HG02571 (cell line): Measurements from ENCODE around the gene THOC6.
"Not testable (repeated sequence)": the region's sequence is repeated elsewhere in the genome, so short reads cannot be mapped to it uniquely, and the experiment has no call there.

ENCODE experiments used
- ATAC-seq: cut with Tn5 transposase; IDR thresholded peaks from one replicate; pipeline ENCODE4 v1.9.1; 2021; ENCODE audit warnings: mild to moderate bottlenecking, moderate library complexity; ENCODE audit not compliant: unreplicated experiment

The THOC6 gene

GRCh38 chr16:3052571-3053329 lies 28.9 kb downstream of the THOC6 start:
- not testable (repeated sequence) for ATAC-seq

GRCh38 chr16:3053330-3053710 lies 29.5 kb downstream of the THOC6 start:
- ATAC-seq, result not testable (repeated sequence)

- no peak for ATAC-seq
Measured at GRCh38 chr16:3054965-3055733, 31.3 kb downstream of the THOC6 start.

- ATAC-seq, result not testable (repeated sequence)
Measured at GRCh38 chr16:3055734-3056115, 31.9 kb downstream of the THOC6 start.

GRCh38 chr16:3056336-3057180 lies 32.7 kb downstream of the THOC6 start:
- ATAC-seq, result no peak

- ATAC-seq, result no peak
Measured at GRCh38 chr16:3057181-3058138, 33.6 kb downstream of the THOC6 start.

- ATAC-seq, result no peak
Measured at GRCh38 chr16:3058139-3059030, 34.5 kb downstream of the THOC6 start.

- ATAC-seq, result peak; percentile 80
Measured at GRCh38 chr16:3059041-3059722, 35.3 kb downstream of the THOC6 start.

- ATAC-seq, result no peak
Measured at GRCh38 chr16:3059723-3060242, 35.9 kb downstream of the THOC6 start.

- no peak for ATAC-seq
Measured at GRCh38 chr16:3060339-3061127, 36.7 kb downstream of the THOC6 start.

GRCh38 chr16:3062553-3062952 lies 38.7 kb downstream of the THOC6 start:
- ATAC-seq, result no peak

GRCh38 chr16:3063625-3064386 lies 40.0 kb downstream of the THOC6 start:
- no peak for ATAC-seq

GRCh38 chr16:3065069-3065741 lies 41.4 kb downstream of the THOC6 start, which contains the start of gene IL32:
Gene IL32 (plus strand): TSS chr16:3065640. CDS start chr16:3065812, 172 bp downstream.
- ATAC-seq, result no peak

GRCh38 chr16:3065742-3066439 lies 42.1 kb downstream of the THOC6 start:
- no peak for ATAC-seq

GRCh38 chr16:3066440-3066748 lies 42.6 kb downstream of the THOC6 start:
- ATAC-seq, result no peak

GRCh38 chr16:3068487-3068886 lies 44.7 kb downstream of the THOC6 start:
- no peak for ATAC-seq
